Central memory CD4-positive, alpha-beta T cell (primary cell): Measurements from ENCODE around the gene PRRC2B.
"Not testable (repeated sequence)": the region's sequence is repeated elsewhere in the genome, so short reads cannot be mapped to it uniquely, and the experiment has no call there.

Experiments used
- DNase-seq: peaks from one replicate; pipeline ENCODE4 v3.0.0; 2022

PRRC2B gene

DNA sequence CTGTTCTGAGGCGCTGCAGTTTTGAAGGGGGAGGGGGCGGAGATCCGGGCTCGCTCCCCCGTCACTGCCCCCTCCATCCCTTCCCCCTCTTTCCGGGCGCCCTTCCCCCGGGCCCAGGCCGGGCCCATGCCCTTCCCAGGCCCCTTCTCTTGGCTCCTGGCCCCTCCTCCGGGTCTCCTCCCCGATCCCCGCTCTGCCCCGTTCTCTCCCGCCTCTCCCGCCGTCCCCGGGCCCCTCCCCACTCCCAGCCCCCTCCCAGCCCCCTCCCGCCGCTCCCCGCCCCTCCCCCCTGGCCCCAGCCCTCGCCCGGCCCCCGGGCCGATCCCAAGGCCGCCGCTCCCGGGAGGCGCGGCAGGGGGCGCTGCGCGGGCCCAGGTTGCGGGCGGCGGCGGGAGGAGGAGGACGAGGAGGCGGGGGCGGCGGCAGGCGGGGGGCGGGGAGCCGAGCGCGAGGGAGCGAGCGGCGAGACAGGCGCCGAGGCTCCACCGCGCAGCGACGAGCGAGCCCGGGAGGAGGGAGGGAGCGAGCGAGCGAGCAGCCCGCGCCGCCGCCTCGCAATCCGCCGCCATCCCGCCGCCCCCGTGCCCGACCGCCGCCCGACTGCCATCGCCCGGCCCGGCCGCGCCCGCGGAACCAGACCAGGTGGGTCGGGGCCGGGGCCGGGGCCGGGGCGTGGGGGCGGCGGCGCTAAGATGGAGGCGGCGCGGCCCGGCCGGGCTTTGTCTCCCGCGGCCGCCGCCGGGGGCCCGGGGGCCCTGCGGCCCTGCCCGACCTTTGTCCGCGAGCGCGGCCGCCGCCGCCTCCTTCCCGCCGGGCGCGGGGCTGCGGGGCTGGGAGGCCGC lies at the start of gene PRRC2B:
PRRC2B (plus strand) TSS at position 465 of the 842 bp plus-strand sequence. CDS start 36,059 bp downstream, outside the sequence.
- DNase-seq, result peak; percentile 77

DNA sequence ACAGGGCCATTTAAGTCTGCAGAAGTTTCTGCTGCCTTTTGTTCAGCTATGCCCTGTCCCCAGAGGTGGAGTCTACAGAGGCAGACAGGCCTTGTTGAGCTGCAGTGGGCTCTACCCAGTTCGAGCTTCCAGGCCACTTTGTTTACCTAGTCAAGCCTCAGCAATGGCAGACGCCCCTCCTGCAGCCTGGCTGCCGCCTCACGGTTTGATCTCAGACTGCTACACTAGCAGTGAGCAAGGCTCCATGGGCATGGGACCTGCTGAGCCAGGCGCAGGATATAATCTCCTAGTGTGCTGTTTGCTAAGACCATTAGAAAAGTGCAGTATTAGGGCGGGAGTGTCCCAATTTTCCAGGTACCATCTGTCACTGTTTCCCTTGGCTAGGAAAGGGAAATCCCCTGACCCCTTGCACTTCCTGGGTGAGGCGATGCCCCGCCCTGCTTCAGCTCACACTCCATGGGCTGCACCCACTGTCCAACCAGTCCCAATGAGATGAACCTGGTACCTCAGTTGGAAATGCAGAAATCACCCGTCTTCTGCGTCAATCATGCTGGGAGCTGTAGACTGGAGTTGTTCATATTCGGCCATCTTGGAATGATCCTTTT lies 48.9 kb upstream of the PRRC2B start:
- not testable (repeated sequence) for DNase-seq

DNA sequence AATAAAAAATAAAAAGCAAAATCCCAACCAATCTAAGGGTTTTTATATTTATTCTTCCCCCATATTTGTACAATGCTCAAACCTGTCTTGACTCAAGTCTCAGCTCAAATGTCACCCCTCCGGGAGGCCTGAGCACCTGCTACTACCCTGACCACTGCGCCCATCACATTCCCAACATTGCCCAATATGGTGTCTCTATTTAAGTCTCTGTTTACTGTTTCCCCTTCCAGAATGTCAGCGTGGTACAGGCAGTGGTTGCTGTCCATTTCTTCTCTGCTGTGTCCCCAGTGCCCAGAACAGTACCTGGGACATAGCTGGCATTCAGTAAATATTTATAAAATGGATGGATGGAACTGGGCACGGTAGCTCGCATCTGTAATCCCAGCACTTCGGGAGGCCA lies 47.3 kb upstream of the PRRC2B start:
- no peak for DNase-seq

- no peak for DNase-seq
These were observed 46.4 kb upstream of the PRRC2B start for GRCh38 chr9:131347376-131348020.

DNA sequence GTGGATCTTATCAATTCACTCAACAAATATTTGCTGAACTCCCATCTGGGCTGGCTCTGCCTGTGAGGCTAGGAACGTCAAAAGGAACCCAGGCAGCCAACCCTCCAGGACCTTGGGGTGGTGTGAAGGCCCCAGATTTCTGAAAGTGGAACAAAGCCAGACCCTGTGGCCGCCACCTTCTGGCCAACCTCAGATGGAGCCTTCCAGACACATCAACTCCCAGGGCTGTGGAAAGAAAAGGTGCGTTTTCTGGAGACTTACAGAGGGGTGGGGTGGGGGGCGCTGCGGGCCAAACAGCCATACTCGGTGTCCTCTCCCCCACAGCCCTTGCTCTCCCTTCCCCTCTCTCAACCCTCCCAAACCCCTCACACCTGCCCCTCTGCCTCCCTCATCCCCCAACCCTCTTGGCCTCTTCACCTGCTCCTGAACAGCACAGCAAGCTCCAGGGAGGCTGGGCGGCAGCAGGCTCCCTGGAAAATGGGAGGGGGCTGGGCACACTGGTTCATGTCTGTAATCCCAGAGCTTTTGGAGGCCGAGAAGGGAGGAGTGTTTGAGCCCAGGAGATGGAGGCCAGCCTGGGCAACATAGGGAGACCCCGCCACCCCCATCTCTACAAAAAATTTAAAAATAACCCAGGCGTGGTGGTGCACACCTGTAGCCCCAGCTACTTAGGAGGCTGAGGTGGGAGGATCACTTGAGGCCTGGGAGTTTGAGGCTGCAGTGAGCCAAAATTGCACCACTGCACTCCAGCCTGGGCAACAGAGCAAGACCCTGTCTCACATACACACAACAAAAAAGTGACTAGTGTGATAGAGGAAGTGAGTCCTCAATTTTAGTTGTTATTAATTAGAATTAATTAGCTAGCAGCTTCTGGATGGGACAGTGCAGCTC lies 45.0 kb upstream of the PRRC2B start:
- DNase-seq, result no peak

- DNase-seq, result no peak
These were observed 44.4 kb upstream of the PRRC2B start for GRCh38 chr9:131349522-131349880.

DNA sequence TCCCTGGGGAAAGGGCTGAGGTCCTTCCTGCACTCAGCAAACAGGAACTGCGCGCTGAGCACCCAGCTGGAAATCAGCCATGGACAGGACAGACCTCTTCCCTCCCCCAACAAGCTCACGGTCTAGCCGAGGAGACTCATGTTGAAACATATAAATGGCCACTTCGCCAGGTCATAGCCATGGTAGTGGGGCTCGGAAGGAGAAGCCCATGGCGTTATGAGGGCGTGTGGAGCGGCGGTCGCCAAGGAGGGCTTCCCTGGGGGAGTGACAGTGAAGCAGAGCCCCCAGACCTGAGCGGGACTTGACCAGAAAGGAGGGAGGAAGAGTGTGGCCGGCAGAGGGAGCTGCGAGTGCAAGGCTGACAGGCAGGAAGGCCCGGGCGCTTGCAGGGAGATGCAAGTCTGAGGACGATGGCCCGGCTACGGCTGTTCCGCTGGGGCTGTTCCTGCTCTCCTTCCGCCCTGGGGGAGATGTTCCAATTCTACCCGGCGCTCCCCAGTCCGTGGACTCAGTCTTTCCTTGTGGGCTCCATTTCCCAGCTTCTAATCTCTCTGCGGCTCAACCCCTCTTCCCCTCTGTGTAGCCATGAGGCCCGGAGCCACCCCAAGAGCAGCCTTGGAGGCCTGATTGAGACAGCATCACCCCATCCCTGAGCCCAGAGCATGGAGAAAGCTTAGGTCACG lies 43.9 kb upstream of the PRRC2B start:
- peak; percentile 72 for DNase-seq

- DNase-seq, result not testable (repeated sequence)
These were observed 37.4 kb upstream of the PRRC2B start for GRCh38 chr9:131356479-131356878.

GRCh38 chr9:131358556-131358955 lies 35.3 kb upstream of the PRRC2B start:
- no peak for DNase-seq

DNA sequence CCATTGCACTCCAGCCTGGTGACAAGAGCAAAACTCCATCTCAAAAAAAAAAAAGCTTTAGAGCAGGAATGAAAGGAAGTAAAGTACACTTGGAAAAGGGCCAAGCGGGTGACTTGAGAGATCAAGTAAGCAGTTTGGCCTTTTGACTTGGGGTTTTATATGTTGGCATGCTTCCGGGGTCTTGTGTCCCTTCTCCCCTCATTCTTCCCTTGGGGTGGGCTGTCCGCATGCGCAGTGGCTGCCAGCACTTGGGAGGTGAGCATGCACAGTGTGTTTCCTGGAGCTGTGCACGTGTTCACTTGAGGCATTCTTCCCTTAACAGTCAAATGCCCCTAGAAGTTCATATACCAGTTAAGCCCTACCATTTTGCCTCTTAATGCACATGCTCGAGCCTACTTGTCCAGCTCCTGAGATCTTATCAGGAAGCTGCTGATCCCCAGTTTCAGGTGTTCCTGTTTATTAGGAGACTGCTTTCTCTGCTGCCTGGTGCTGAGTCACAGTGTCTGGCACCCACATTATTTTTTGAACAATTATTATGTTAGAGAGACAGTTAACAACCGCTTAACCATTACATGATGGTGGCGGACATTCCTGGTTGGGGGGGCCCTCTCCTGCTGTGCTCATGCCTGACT lies 32.6 kb upstream of the PRRC2B start:
- no peak for DNase-seq

- no peak for DNase-seq
These were observed 28.3 kb upstream of the PRRC2B start for GRCh38 chr9:131365546-131365945.

GRCh38 chr9:131366761-131367401 lies 27.0 kb upstream of the PRRC2B start:
- DNase-seq, result no peak

GRCh38 chr9:131367450-131367849 lies 26.4 kb upstream of the PRRC2B start:
- DNase-seq, result no peak

GRCh38 chr9:131370638-131371037 lies 23.2 kb upstream of the PRRC2B start:
- DNase-seq, result no peak

DNA sequence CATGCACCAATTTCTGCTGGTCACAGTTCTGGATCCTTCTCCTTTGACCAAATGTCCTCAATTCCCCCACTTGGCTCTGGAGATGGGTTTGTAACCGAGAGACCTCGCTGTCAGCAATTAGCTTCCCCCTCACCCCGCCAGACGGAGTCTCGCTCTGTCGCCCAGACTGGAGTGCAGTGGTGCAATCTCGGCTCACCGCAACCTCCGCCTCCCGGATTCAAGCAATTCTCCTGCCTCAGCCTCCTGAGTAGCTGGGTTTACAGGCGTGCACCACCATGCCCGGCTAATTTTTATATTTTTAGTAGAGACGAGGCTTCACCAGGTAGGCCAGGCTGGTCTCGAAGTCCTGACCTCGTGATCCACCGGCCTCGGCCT lies 21.3 kb upstream of the PRRC2B start:
- DNase-seq, result not testable (repeated sequence)

DNA sequence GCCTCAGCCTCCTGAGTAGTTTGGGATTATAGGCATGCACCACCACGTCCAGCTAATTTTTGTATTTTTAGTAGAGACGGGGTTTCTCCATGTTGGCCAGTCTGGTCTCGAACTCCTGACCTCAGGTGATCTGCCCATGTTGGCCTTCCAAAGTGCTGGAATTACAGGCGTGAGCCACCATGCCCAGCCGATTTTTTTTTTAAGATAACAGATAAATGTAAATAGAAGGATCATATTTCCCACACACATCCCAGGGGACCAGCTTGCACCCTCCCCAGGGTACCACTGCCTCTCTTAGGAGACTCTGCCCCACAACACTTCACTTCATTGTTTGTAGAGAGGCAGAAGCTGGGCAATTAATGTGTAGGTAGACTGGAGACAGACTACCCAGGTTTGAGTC lies 19.2 kb upstream of the PRRC2B start:
- DNase-seq, result not testable (repeated sequence)

GRCh38 chr9:131379056-131379455 lies 14.8 kb upstream of the PRRC2B start:
- DNase-seq, result no peak

DNA sequence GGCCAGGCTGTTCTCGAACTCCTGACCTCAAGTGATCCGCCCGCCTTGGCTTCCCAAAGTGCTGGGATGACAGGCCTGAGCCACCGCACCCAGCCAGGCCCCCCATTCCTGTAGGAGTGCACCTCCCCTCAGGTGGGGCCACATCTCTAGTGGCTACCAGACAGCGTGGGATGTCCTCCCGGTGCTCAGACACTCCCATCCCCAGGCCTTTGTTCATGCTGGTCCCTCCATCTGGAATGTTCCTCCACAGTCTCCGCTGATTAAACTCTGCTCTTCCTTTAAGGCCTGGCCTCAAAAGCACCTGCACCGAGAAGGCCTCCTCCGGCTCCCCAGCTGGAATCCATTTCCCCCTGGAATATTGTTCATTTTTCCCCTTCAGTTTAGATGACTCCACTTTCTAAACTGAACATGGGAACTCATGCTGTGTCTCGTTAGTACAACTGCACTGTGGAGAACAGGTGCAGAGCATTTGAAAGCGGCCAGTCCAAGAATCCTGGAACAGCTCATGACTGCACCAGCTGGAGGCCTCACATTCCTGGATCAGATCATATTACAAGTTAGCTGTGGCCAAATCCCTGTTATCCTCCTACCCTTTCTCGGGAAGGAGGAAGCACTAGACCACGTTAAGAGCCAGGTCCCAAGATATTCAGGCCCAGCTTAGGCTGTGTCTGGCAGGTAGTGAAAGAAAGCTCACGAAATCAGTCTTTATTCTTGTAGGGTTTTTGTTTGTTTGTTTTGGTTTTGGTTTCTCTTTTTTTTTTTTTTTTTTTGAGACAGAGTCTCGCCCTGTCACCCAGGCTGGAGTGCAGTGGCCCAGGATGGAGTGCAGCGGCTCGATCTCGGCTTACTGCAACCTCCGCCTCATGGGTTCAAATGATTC lies 10.8 kb upstream of the PRRC2B start:
- DNase-seq, result no peak

GRCh38 chr9:131385296-131385695 lies 8.6 kb upstream of the PRRC2B start:
- no peak for DNase-seq

DNA sequence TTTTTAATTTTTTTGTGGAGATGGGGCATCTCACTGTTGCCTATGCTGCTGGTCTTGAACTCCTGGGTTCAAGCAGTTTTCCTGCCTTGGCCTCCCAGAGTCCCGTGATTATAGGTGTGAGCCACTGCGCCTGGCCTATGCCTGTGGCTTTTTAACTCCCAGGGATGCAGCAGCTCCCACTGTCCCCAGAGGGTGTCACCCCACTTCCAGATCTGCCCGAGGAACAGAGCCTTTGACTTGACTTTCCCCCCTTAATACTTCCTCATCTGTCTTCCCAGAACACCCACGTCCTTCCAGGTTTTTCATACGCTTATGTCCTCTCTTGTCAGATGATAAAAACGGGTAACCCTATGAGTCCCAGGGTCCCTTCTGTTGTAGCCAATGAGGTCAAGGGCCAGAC lies 7.6 kb upstream of the PRRC2B start:
- no peak for DNase-seq
